NCI-H2081 treated with DMSO at 0.1 percent for 48 hours (cell line): Measurements from ENCODE around the gene KRTAP21-2.
"Not testable (repeated sequence)": the region's sequence is repeated elsewhere in the genome, so short reads cannot be mapped to it uniquely, and the experiment has no call there.

Experiments
- DNase-seq: peaks from one replicate; lab custom pipeline; 2025; lab: John Stamatoyannopoulos, UW

The KRTAP21-2 gene

GRCh38 chr21:30747159-30747558, at the start of gene KRTAP21-2:
TSS of gene KRTAP21-2 (minus strand) at chr21:30747259. CDS start at chr21:30747202, 57 bp downstream.
- DNase-seq = no peak

DNA sequence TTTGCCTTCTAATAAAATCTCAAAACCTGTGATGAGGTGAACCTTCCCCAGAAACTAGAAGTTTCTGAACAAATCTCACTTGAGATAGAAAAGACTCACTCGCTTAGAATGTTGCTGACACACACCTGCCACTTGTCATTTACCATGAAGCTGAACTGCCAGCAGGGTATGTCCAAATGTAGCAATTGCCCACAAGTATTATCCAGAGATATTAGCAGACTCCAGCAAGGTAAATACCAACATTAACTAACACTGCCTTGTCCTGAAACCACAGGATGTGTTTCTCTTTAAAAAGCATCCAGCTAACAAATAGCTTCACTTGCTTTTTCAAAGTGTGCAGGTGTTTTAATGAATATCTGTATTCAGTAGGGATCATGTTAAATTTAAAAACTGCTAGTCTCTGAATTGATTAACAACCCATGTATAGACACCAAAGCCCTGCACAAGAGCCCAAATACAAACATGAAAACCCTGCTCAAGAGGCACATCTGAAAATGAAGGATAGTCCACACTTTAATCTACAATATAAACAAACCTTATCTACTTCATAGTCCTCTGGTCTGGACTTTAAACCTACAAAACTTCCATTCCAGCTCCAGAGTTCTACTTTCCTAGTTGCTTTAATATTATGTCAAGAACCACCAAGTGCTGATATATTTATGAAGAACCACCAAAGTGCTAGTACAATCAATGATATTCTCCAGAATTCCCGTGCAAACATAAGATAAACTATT, 46.7 kb upstream of the KRTAP21-2 start:
- DNase-seq = no peak

- DNase-seq = no peak
Observed at GRCh38 chr21:30779249-30779648, 32.2 kb upstream of the KRTAP21-2 start.

GRCh38 chr21:30769724-30770431, 22.8 kb upstream of the KRTAP21-2 start:
- DNase-seq = no peak

GRCh38 chr21:30760776-30761175, 13.7 kb upstream of the KRTAP21-2 start:
- DNase-seq = no peak

DNA sequence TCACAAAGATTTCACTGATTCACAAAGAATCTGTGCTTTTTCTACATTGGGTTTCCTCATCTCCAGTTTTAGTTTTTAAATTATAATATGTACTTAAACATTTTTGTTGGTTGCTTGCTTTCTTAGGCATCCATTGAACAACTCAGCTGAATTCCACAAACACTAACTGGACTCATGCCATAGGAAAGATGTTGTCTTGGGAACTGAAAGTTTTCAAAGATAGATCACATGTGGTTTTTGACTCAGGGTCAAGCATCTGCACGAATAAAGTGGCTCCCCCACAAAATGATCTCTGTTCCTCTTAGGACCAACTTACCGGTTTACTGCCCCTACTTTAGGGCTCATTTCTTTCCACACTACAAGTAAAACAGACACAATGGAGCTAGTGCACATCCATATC, 11.2 kb upstream of the KRTAP21-2 start:
- DNase-seq = no peak

DNA sequence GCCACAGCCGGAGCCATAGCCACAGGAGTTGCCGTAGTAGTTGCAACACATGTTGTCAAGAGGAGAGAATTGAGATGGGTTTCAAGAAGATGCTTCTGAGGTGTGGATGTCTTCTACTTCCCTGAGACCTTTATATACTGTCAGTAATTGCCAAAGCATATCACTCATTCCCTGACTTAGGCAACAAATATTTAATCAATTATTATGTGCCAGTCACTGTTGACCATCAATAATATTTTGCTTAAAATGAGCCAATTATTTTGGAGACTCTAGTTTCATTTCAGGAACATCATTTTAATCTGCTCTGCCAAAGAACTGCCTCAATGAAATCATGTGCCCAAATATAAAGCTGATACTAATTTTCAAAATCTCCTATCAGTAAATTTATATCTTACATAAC, 8.3 kb upstream of the KRTAP21-2 start, which contains the start of gene KRTAP21-1:
Gene KRTAP21-1 (minus strand): TSS at position 101 of the 400 bp plus-strand sequence. CDS start 50 bp downstream, at position 51.
- not testable (repeated sequence) for DNase-seq

- DNase-seq = no peak
Observed at GRCh38 chr21:30740462-30740861, 6.6 kb downstream of the KRTAP21-2 start.

GRCh38 chr21:30733026-30733425, 14.0 kb downstream of the KRTAP21-2 start:
- no peak for DNase-seq

DNA sequence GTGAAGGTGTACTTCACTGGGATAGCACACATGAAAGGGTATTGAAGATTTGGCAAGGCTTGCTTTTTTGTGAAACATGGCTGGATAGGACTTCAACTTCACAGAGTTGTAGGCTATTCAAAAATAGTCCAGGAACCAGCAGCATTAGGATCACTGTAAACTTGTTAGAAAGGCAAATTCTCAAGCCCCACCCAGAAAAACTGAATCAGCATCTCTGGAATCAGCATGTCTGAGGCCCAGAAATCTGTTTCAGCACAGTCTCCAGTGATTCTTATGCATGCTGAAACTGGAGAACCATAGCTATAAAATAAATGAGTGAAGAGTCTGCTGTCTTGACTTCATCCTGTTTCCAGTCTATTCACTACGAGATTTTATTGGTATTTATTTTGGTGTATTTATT, 20.3 kb downstream of the KRTAP21-2 start:
- no peak for DNase-seq

DNA sequence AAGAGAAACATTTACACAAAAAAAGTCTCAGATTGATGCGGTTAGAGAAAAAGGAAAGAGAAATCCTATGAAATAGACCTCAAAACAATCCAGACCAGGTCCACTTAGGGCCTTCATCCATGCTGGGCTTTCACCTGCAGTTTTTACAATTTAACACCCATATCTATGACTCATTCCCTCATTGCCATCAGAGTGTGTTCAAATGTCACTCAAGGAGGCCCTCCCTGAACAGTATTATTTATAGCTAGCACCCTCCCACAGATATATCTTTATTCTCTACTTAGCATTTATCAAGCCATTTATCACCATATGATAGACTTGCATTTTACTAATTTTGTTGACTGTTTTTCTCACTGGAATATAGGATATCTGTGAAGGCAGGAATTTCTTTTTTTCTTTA, 27.7 kb downstream of the KRTAP21-2 start:
- no peak for DNase-seq

DNA sequence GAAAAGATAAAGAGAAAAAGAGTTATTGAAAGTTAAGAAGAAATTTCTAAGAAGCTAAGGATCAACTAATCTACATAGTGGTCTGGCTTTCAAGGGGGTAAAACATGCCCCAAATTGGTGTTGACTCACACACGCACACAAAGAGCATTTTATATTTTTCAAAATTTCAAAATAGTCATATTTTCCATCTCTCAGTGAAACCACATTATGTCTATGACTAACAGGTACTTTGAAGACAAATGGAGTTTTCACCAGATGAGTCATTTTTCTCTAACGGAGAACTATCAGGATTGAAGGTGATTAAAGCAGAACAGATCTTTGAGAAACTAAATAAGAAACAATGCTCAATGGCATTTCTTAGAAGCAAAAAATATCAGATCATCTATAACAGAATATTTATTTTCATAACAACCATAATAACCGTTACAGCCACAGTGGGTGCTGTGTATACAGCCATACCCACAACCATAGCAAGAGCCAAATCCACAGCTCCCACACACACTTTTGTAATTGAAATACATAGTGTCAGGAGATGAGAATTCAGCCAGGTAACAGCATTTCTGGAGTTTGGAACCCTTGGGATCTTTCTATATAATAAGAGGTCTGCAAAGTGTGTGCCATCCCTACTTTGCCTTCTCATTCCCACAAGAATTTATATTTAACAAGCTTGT, 28.7 kb downstream of the KRTAP21-2 start, which contains the start of gene KRTAP21-3:
Gene KRTAP21-3 (minus strand): TSS at position 539 of the 671 bp plus-strand sequence. CDS start 18 bp downstream, at position 521.
- no peak for DNase-seq

DNA sequence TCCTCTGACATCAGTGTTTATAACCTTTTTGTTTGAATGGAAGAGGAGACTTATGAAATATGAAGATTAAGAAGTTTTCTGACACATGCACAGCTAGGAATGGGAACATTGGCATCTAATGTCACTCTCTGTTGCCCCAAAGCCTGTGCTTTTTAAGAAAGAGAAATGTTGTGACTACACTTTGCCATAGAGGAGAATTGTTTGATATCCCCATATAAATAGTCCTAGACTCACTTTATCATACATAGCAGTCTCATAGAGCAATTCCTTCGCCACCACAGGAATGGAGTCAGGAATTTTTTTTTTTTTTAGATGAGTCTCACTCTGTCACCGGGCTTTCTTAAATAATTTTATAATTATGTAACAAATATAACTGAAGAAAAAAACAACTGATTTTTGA, 30.0 kb downstream of the KRTAP21-2 start:
- DNase-seq = no peak

- DNase-seq = no peak
Observed at GRCh38 chr21:30714946-30715345, 32.1 kb downstream of the KRTAP21-2 start.

DNA sequence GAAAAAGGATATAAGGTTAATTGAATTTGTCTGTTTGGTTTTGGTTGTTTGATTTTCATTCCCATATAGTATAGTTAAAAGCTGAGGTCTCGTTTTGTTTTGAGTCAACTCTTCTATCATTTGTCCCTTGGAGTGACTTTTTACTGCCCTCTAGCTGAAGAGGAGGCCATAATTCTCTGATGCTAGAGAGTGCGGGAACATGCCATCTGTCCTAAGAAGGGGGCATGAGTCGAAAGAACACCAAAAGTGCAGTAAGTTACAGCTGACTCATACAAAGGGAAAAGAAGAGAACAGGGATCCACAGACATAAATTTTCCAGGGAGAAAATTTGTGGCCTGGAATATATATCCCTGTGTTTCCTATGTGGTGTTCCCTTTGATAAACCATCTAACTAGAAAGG, 32.6 kb downstream of the KRTAP21-2 start:
- DNase-seq = no peak

DNA sequence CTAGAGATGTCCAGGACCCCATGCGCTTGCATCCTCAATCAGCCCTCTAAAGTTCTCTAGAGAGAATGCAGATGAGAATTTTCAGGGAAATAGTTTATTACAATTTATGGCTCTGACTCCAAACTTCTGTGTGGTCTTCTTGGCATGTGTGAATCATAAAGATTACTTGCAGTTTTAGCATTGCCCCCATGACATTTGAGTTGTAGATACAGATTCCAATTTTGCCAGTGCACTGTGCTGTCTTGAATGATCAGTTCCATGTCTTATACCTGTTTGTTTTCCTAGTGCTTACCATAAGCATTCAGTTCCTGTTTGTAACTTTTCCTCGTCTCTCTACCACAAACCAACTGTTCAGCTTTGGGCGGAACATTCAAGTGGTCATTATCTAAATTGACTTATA, 33.3 kb downstream of the KRTAP21-2 start:
- DNase-seq = no peak

DNA sequence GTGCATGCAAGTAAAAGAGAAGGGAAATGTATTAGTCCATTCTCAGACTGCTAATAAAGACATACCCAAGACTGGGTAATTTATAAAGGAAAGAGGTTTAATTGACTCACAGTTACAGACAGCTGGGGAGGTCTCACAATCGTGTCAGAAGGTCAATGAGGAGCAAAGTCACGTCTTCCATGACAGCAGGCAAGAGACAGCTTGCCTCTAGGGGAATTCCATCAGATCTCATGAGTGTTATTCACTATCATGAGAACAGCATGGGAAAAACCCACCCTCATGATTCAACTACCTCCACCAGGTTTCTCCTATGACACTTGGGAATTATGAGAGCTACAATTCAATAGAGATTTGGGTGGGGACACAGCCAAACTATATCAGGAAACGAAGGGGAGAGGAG, 36.6 kb downstream of the KRTAP21-2 start:
- DNase-seq = no peak

- DNase-seq = no peak
Observed at GRCh38 chr21:30707409-30707808, 39.6 kb downstream of the KRTAP21-2 start.
